ENCODE measurements around the gene WNK3. TPM values are rescaled to one million over a fixed set of nuclear protein-coding genes. Genes with fewer than 3 reads are reported as not detected.

WNK3 gene
- total and polyA plus RNA-seq, 10 of the 15 experiments (the other 5 are each of a cell fraction or from before 2014, with no cell fraction given): 0.02 to 0.15 (median 0.03) TPM; not detected in 1

- DNase-seq (ENCODE audit: low read depth, low spot score): no peak
- CTCF ChIA-PET: no interaction called here
- POLR2A ChIA-PET: no interaction called here
- H3K4me3 ChIP-seq: no peak overlapping the region
- no peaks in the 10 kb centered on the region; a peak in 1 of 4 replicates for H3K36me3 ChIP-seq (ENCODE audit: control insufficient read depth in 2 of 2, insufficient read depth in 2 of 2, low read length in 1 of 2)
- H4K20me1 ChIP-seq (ENCODE audit: control insufficient read depth, insufficient read depth): no peaks in the 10 kb centered on the region; the same call in 1 of the 2 replicates
- SMC1A ChIA-PET (ENCODE audit: uncharacterized antibody, unreplicated experiment): no interaction called here
- no peaks in the 10 kb centered on the region for H3K4me1 ChIP-seq (ENCODE audit: control insufficient read depth, insufficient read depth, low read length)
- H3K9ac ChIP-seq (ENCODE audit: control insufficient read depth, insufficient read depth, low read length): no peak overlapping the region
- in situ Hi-C loops (cut with MboI) (no loop called here), intact Hi-C loops (cut with micrococcal nuclease; ENCODE audit: unreplicated experiment) (no loop called here)
- H3K9me3 ChIP-seq (replicated peaks; ENCODE audit: control insufficient read depth, insufficient read depth, low read length): no peaks in the 10 kb centered on the region
- no peak for TF ChIP-seq KLF5 (IDR thresholded peaks at IDR 0.05; ENCODE audit: partially characterized antibody)
- no peak for TF ChIP-seq ESRRA (IDR thresholded peaks at IDR 0.05; ENCODE audit: low read length)
- no peak for TF ChIP-seq ZBTB33 (IDR thresholded peaks at IDR 0.05)
- TF ChIP-seq, protein P1, sequence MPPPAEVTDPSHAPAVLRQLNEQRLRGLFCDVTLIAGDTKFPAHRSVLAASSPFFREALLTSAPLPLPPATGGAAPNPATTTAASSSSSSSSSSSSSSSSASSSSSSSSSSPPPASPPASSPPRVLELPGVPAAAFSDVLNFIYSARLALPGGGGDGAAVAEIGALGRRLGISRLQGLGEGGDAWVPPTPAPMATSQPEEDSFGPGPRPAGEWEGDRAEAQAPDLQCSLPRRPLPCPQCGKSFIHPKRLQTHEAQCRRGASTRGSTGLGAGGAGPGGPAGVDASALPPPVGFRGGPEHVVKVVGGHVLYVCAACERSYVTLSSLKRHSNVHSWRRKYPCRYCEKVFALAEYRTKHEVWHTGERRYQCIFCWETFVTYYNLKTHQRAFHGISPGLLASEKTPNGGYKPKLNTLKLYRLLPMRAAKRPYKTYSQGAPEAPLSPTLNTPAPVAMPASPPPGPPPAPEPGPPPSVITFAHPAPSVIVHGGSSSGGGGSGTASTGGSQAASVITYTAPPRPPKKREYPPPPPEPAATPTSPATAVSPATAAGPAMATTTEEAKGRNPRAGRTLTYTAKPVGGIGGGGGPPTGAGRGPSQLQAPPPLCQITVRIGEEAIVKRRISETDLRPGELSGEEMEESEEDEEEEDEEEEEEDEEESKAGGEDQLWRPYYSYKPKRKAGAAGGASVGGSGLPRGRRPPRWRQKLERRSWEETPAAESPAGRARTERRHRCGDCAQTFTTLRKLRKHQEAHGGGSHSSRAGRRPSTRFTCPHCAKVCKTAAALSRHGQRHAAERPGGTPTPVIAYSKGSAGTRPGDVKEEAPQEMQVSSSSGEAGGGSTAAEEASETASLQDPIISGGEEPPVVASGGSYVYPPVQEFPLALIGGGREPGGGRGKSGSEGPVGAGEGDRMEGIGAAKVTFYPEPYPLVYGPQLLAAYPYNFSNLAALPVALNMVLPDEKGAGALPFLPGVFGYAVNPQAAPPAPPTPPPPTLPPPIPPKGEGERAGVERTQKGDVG (CRISPR knock-in tag; IDR thresholded peaks at IDR 0.05): no peak
- TF ChIP-seq SREBF2 (IDR thresholded peaks at IDR 0.05; ENCODE audit: low read length): no peak
- no peak for TF ChIP-seq ZBED1 (IDR thresholded peaks at IDR 0.05; ENCODE audit: borderline replicate concordance)
- TF ChIP-seq BCL11A (IDR thresholded peaks at IDR 0.05; ENCODE audit: low read depth, low read length): no peak
- TF ChIP-seq NFYA (IDR thresholded peaks at IDR 0.05; ENCODE audit: borderline replicate concordance, low read depth, low read length): no peak
- no peak for TF ChIP-seq SUPT20H (IDR thresholded peaks at IDR 0.05; ENCODE audit: borderline replicate concordance, control insufficient read depth, low read depth, low read length)
- TF ChIP-seq, protein P2, sequence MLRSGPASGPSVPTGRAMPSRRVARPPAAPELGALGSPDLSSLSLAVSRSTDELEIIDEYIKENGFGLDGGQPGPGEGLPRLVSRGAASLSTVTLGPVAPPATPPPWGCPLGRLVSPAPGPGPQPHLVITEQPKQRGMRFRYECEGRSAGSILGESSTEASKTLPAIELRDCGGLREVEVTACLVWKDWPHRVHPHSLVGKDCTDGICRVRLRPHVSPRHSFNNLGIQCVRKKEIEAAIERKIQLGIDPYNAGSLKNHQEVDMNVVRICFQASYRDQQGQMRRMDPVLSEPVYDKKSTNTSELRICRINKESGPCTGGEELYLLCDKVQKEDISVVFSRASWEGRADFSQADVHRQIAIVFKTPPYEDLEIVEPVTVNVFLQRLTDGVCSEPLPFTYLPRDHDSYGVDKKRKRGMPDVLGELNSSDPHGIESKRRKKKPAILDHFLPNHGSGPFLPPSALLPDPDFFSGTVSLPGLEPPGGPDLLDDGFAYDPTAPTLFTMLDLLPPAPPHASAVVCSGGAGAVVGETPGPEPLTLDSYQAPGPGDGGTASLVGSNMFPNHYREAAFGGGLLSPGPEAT (IDR thresholded peaks at IDR 0.05; ENCODE audit: low read depth): no peak
- TF ChIP-seq ZNF24 (IDR thresholded peaks at IDR 0.05): no peak
- no peak for TF ChIP-seq IRF4 (IDR thresholded peaks at IDR 0.05; ENCODE audit: low read depth, low read length)
- no peak for TF ChIP-seq SRF (IDR thresholded peaks at IDR 0.05; ENCODE audit: low read depth in 2 of 2, low read length in 2 of 2)
- TF ChIP-seq PKNOX1 (IDR thresholded peaks at IDR 0.05): no peak
- RAD21 ChIA-PET (ENCODE audit: unreplicated experiment): no interaction called here
- 81% methylated on average over 3 of the region's 3 CpGs for WGBS (ENCODE audit: insufficient coverage, insufficient replicate concordance, low lambda C conversion rate, missing lambda C conversion rate)
- FAIRE-seq: no peak
- no peak overlapping the region for H2AFZ ChIP-seq (ENCODE audit: control insufficient read depth, low read depth, low read length)
- ATAC-seq: no peak
- peaks cover 21% of the 10 kb centered on the region for H3K79me2 ChIP-seq (ENCODE audit: control insufficient read depth, insufficient read depth, low read length)
- no peaks in the 10 kb centered on the region for H3K27me3 ChIP-seq (replicated peaks in 1 of 2; ENCODE audit: control insufficient read depth in 2 of 2, insufficient read depth in 2 of 2, low read length in 1 of 2)
- no TSS peak for BruUV-seq (replicated peaks)
- no peak overlapping the region for H3K4me2 ChIP-seq (ENCODE audit: control insufficient read depth, insufficient read depth)
- no peak overlapping the region for H3K27ac ChIP-seq (ENCODE audit: control insufficient read depth, insufficient read depth)
Observed at GRCh38 chrX:54173791-54174190, 184.1 kb downstream of the WNK3 start.

All from GM12878 (cell line).